ENCODE results near the gene RNF214. TPM values are rescaled to one million over a fixed set of nuclear protein-coding genes. Genes with fewer than 3 reads are reported as not detected.

The RNF214 gene
- total RNA-seq, 1 experiment from 2014 or later = 11.5 TPM

GRCh38 chr11:117214404-117215110 lies 17.9 kb upstream of the RNF214 start:
- no peak for DNase-seq (ENCODE audit: low spot score)

GRCh38 chr11:117217141-117218084 lies 15.1 kb upstream of the RNF214 start:
- DNase-seq (ENCODE audit: low spot score) = no peak

- no peak for DNase-seq (ENCODE audit: low spot score)
Measured at GRCh38 chr11:117218133-117218915, 14.1 kb upstream of the RNF214 start.

GRCh38 chr11:117219001-117219400 lies 13.5 kb upstream of the RNF214 start:
- no peak for DNase-seq (ENCODE audit: low spot score)

GRCh38 chr11:117219455-117219854 lies 13.0 kb upstream of the RNF214 start:
- no peak for DNase-seq (ENCODE audit: low spot score)

DNA sequence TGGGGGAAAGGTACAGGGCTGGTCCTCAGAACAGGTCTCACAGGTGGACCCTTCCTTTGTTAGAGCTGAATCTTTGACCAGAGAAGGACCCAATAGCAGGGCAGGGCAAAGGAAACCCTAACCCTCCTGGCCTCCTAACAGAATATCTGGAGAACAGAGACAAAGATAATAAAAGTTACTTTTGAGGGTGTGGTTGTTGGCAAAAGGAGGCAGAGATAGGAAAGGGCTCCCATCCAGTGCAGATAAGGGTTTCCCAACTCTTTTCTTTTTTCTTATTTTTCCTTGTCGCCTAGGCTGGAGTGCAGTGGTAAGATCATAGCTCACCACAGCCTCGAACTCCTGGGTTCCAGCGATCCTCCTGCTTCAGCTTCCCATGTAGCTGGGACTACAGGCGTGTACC lies 12.5 kb upstream of the RNF214 start:
- no peak for DNase-seq (ENCODE audit: low spot score)

- no peak for DNase-seq (ENCODE audit: low spot score)
Measured at GRCh38 chr11:117220568-117220967, 11.9 kb upstream of the RNF214 start.

GRCh38 chr11:117220999-117221774 lies 11.3 kb upstream of the RNF214 start:
- no peak for DNase-seq (ENCODE audit: low spot score)

GRCh38 chr11:117221775-117222517 lies 10.5 kb upstream of the RNF214 start:
- peak; percentile 92 for DNase-seq (ENCODE audit: low spot score)

DNA sequence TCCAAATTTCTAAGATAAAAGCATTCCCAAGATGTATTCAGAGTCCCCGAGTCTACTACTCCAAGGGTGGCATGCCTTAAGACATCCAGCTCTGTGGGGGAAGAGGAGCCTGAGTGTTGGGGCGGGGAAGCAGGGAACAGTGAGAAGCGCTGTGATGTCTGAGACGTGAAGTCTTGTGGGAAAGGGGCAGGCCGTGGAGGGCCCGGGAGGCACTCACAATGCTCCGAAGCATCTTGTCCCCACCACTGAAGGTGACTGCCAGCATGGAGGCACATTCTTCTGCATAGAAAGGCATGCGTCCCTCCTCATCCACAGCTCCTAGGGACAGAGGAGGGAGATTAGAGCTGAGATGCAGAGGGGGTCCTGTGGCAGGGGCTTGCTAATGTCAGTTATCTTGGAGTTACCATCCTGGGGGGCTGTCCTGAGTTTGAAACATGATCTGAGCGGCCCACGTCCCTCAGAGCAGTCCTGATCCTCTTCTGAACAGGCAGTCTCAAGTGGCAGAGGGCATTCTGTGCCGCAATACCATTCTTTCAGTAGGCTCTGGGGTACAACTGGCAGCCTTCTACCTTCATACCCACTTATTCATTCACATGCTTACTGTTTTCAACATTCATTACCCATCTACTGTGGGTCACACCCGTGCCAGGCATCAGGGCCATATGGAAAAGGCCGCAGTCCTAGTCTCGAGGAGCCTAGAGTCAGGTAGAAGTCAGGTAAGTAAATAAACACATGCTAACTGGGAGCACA lies 9.3 kb upstream of the RNF214 start:
- DNase-seq (ENCODE audit: low spot score) = no peak

DNA sequence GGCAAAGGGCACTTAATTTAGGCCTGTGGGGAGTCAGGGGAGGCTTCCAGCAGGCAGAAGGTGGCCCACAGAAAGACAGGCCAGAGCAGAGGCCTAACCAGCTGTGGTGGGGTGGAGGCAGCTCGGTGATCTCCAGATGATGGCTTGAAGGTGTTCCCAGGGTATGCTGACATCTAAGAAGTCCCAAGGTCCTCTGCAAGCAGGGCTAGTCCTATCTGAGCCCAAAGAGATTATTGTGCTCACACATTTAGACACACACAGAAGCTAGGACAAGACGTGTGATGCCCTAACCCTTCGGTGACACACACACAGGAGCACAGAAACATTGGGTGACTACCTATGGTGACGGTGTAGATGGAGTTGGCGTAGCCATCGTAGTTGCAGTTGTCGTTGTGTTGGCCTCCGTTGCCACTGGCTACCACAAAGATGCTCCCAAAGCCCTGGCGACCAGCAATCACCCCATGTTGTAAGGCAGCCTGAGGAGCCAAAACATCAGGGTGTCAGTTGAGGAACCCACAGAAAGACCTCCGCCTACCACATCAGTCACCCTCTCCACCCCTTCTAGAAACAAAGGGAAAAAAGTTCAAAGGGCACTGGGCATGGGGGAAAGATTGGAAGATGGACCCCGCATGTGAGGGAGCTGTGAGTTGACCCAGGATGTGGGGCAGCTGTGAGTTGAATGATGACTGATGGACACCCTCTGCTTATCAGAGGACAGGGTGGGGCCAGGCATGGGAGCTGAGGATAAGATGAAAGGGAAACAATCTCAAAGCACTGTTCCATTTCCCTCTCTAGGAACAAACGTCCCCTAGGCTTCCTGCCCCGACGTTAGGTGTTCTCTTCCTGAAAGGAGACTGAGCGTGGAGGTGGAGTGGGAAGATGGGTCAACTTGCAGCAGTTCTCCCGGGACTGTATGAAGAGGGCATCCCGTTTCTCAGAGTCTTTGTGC lies 8.5 kb upstream of the RNF214 start:
- DNase-seq (ENCODE audit: low spot score) = no peak

DNA sequence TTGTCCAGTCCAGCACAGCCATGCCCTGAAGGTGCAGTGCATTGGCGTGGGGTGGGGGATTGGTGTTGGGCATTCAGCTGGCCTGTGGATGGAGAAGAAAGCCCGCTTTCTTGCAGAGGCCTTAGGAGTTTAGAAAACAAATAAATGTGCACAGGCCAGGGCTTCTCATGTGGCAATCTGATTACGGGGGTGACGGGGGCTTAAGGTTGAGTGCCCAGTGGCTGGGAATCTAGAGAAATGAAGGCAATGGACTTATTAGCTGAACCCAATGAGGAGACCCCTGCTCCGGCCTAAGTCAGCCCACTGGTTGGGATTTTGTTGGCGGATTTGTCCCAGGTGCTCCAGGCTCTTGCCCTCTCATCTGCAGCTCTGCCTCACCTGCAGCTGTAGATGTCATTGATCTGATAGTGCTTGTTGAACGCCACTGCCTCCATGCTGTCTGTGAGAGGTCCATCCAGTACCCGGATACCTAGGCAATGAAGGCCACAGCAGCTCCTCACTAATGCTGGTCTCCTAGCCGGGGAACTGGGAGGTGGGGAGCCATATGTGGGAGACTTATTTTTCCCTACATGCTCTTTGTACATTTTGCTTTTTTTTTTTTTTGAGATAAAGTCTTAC lies 6.8 kb upstream of the RNF214 start:
- no peak for DNase-seq (ENCODE audit: low spot score)

DNA sequence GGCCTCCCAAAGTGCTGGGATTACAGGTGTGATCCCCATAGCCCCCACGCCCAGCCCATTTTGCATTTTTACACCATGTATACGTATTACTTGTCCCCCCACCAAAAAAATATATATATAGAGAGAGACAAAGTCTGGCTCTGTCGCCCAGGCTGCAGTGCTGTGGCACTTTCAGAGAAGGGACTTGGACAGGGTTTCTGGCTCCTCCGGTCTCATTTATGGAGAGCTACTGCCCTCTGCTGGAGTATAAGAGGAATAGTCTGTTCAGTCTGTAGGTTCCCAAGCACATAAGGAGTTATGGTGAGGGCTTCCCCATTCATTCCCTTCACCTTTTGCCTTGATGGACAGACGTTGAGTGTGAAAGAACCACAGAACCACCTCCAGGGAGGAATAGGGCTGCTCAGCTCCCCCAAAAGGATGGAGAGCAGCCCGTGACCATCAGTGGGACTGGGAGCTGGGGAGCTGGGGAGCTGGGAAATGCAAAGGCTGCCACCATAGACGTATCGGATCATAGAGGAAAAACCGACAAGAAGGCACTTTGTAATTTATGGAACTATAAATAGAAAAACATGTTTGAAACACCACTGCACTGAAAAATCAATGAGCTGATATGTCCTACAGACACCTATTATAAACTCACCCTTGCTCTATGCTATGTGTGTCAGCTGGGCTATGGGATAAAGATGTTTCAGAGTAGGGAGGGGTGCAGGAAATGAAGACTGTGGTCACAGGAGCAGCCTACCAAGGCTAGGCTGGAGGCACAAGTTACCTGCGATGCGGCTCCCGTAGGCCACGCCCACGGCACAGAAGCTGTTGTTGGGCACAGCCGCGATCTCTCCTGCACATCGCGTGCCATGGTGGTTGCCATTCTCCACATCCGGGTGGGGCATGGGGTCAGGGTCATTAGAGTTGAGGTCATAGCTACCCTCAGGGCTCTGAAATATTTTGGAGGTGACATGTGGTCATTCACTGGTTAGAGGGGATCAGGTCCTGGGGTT lies 5.8 kb upstream of the RNF214 start:
- peak; percentile 96 for DNase-seq (ENCODE audit: low spot score)

DNA sequence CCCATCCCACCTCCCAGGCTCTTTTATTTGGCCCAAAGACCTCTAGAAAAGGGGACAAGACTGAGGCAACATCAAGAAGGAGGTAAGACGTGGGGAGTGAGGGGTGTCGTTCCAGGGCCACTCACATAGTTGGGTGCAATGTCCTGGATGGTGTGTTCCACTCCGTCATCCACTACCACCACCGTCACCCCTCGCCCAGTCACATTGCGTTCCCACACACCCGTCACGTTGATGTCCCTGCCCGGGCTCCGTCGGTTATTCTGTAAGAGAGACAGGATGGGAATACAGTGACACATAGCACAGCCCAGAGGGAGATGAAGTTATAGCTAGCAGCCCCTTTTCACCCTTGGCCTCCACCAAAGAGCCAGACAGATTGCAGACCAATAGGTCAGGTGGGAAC lies 4.4 kb upstream of the RNF214 start:
- no peak for DNase-seq (ENCODE audit: low spot score)

DNA sequence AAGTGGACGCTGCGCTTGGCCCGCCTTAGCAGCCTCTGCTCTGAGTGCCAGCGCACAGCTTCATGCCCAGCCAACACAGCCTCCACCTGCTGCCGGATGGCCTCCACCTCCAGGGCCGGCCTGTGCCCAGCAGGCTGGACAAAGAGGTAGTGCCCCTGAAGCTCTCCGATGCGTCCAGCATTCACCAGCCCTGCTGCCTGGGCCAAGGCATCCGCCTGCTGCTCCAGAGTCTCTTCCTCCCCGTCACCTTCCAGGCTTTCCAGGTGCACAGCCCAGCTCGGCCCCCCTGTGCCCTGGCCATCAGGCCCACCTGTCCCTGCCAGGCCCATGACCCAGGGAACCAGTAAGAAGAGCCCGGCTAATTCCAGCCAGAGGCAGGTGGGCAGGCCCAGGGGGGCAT lies 3.1 kb upstream of the RNF214 start:
- DNase-seq (ENCODE audit: low spot score) = no peak

- no peak for DNase-seq (ENCODE audit: low spot score)
Measured at GRCh38 chr11:117229931-117230285, 2.6 kb upstream of the RNF214 start.

All from HT-29 (cell line).